Fibroblast of lung (primary cell): ENCODE results near the gene FAM184B. TPM values are rescaled to one million over a fixed set of nuclear protein-coding genes. Genes with fewer than 3 reads are reported as not detected.

Experiments used
- DNase-seq, 2 donors: peaks; one replicate each; pipeline versions ENCODE4 v3.0.0 to v3.0.0-alpha.2; 2010; ENCODE audit warnings: low read depth in 2 of 2
- H2AFZ ChIP-seq: 2 replicates; pipeline ENCODE4 v1.5.1; 2012; ENCODE audit warnings: low read length, control low read depth, inconsistent platforms
- H3K27ac ChIP-seq: 2 replicates; pipeline ENCODE4 v1.5.1; 2011; ENCODE audit warnings: low read length, control low read depth; ENCODE audit not compliant: insufficient read depth
- H3K27me3 ChIP-seq: 2 replicates; pipeline ENCODE4 v1.5.1; 2011; ENCODE audit warnings: mild to moderate bottlenecking, low read length; ENCODE audit not compliant: control insufficient read depth, insufficient read depth
- H3K36me3 ChIP-seq: 2 replicates; pipeline ENCODE4 v1.5.1; 2011; ENCODE audit warnings: low read length; ENCODE audit not compliant: control insufficient read depth, insufficient read depth
- H3K4me1 ChIP-seq: 2 replicates; pipeline ENCODE4 v1.5.1; 2011; ENCODE audit warnings: low read length; ENCODE audit not compliant: control insufficient read depth, insufficient read depth; ENCODE audit errors: extremely low read depth
- H3K4me2 ChIP-seq: 2 replicates; pipeline ENCODE4 v1.5.1; 2011; ENCODE audit warnings: low read length, control low read depth; ENCODE audit not compliant: insufficient read depth; ENCODE audit errors: extremely low read depth
- H3K4me3 ChIP-seq, 4 experiments: fragments of 200-600 bp in 1 of 4; sonication (generic) in 1 of 4; replicated peaks in 1 of 4; 2 replicates each; pipeline ENCODE4 v1.5.1; 2011 to 2016; ENCODE audit warnings: low read length in 4 of 4, low read depth in 3 of 4, mild to moderate bottlenecking in 3 of 4, control low read depth in 2 of 4, inconsistent platforms in 1 of 4, mixed read lengths in 1 of 4; ENCODE audit not compliant: insufficient read depth in 1 of 4; ENCODE audit errors: control extremely low read depth in 1 of 4
- H3K79me2 ChIP-seq: 2 replicates; pipeline ENCODE4 v1.5.1; 2012; ENCODE audit warnings: mild to moderate bottlenecking, low read length, inconsistent platforms; ENCODE audit not compliant: control insufficient read depth, insufficient read depth
- H3K9ac ChIP-seq: 2 replicates; pipeline ENCODE4 v1.5.1; 2011; ENCODE audit warnings: mild to moderate bottlenecking, low read length, control low read depth; ENCODE audit not compliant: insufficient read depth
- H3K9me3 ChIP-seq: 2 replicates; pipeline ENCODE4 v1.5.1; 2012; ENCODE audit warnings: low read depth, low read length; ENCODE audit not compliant: control insufficient read depth, insufficient read depth
- H4K20me1 ChIP-seq: 2 replicates; pipeline ENCODE4 v1.5.1; 2011; ENCODE audit warnings: low read length; ENCODE audit not compliant: control insufficient read depth, insufficient read depth; ENCODE audit errors: extremely low read depth
- EZH2 ChIP-seq: IDR thresholded peaks from 2 replicates; pipeline ENCODE4 v1.5.1; 2012; ENCODE audit warnings: low read length, control low read depth, mild to moderate bottlenecking; ENCODE audit errors: missing control alignments
- polyA plus RNA-seq, 2 donors: library from polyadenylated mRNA; depleted of rRNA in 1 of 2; stranded (reverse) in 1 of 2; unstranded in 1 of 2; fragments of >200 nt; gene quantifications; 2 replicates each; pipeline ENCODE4 v1.2.1, GENCODE V29; 2011 to 2012; ENCODE audit warnings: missing spikeins in 1 of 2
- total RNA-seq: library from RNA; depleted of rRNA; stranded (reverse); fragments of >200 nt; gene quantifications from 2 replicates; pipeline ENCODE4 v1.2.1, GENCODE V29; 2014
- TF ChIP-seq, protein P1 (sequence below), 2 donors: IDR thresholded peaks in 1 of 2; conservative IDR thresholded peaks in 1 of 2; 1 replicate in 1 of 2; 2 replicates in 1 of 2; pipeline ENCODE4 v1.5.1; 2011 to 2012; ENCODE audit warnings: low read length in 2 of 2, control low read depth in 1 of 2, inconsistent platforms in 1 of 2, low read depth in 1 of 2, mild to moderate bottlenecking in 1 of 2

FAM184B gene
- total and polyA plus RNA-seq, 2 donors (not counting 1 experiment from before 2014, with no cell fraction given) = not detected

GRCh38 chr4:17717301-17717700, 64.1 kb downstream of the FAM184B start:
- Histone ChIP-seq H3K79me2 (no peaks in the 10 kb centered on the region), H4K20me1 (no peaks in the 10 kb centered on the region), H3K27me3 (no peaks in the 10 kb centered on the region), H2AFZ (no peak overlapping the region), H3K9ac (no peak overlapping the region), H3K4me3 (no peak overlapping the region), H3K9me3 (no peaks in the 10 kb centered on the region), H3K4me1 (peaks cover 3% of the 10 kb centered on the region), H3K4me2 (no peak overlapping the region), H3K36me3 (no peaks in the 10 kb centered on the region), H3K27ac (no peak overlapping the region)
- no peak for TF ChIP-seq EZH2
- TF ChIP-seq, protein P1, sequence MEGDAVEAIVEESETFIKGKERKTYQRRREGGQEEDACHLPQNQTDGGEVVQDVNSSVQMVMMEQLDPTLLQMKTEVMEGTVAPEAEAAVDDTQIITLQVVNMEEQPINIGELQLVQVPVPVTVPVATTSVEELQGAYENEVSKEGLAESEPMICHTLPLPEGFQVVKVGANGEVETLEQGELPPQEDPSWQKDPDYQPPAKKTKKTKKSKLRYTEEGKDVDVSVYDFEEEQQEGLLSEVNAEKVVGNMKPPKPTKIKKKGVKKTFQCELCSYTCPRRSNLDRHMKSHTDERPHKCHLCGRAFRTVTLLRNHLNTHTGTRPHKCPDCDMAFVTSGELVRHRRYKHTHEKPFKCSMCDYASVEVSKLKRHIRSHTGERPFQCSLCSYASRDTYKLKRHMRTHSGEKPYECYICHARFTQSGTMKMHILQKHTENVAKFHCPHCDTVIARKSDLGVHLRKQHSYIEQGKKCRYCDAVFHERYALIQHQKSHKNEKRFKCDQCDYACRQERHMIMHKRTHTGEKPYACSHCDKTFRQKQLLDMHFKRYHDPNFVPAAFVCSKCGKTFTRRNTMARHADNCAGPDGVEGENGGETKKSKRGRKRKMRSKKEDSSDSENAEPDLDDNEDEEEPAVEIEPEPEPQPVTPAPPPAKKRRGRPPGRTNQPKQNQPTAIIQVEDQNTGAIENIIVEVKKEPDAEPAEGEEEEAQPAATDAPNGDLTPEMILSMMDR (conservative IDR thresholded peaks at IDR 0.05 in 1 of 2, IDR thresholded peaks at IDR 0.05 in 1 of 2; ENCODE audit: low read depth in 1 of 2, low read length in 2 of 2) = no peak
- DNase-seq = no peak

GRCh38 chr4:17715511-17715910, 65.9 kb downstream of the FAM184B start:
- Histone ChIP-seq H3K79me2 (no peaks in the 10 kb centered on the region), H3K4me1 (no peaks in the 10 kb centered on the region), H3K27ac (no peak overlapping the region), H3K4me2 (no peak overlapping the region), H4K20me1 (no peaks in the 10 kb centered on the region), H3K27me3 (no peaks in the 10 kb centered on the region), H2AFZ (no peak overlapping the region), H3K36me3 (no peaks in the 10 kb centered on the region), H3K9ac (no peak overlapping the region), H3K4me3 (no peak overlapping the region), H3K9me3 (no peaks in the 10 kb centered on the region)
- no peak for TF ChIP-seq EZH2
- TF ChIP-seq, protein P1 (conservative IDR thresholded peaks at IDR 0.05 in 1 of 2, IDR thresholded peaks at IDR 0.05 in 1 of 2; ENCODE audit: low read depth in 1 of 2, low read length in 2 of 2) = no peak
- no peak for DNase-seq

DNA sequence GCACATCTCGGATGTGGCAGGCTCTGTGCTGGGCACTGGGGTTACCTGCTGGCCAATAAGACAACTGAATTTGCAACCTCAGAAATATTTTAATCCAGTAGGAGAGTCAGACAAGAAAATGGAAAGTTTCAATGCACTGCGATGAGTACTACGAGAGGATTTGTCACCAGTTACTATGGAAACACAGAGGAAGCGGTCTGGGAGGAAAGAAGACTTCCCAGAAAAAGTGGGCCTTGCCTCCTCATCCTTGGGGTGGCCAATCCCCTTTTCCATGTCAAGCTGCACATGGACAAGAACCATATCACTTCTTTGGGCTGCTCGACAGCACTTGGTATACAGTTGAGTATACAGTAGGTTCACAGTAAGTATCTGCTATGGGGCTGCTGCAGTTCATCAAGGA, 67.6 kb downstream of the FAM184B start:
- H3K9me3 ChIP-seq = no peaks in the 10 kb centered on the region
- no peak for DNase-seq
- no peak overlapping the region for H3K27ac ChIP-seq

More for the DNA sequence above, 67.6 kb downstream of the FAM184B start:
- no peaks in the 10 kb centered on the region for H3K27me3 ChIP-seq
- H3K4me1 ChIP-seq = no peaks in the 10 kb centered on the region
- H3K4me3 ChIP-seq = no peak overlapping the region
- no peaks in the 10 kb centered on the region for H4K20me1 ChIP-seq
- no peaks in the 10 kb centered on the region for H3K79me2 ChIP-seq
- H3K36me3 ChIP-seq = no peaks in the 10 kb centered on the region
- no peak overlapping the region for H2AFZ ChIP-seq
- H3K9ac ChIP-seq = no peak overlapping the region
- H3K4me2 ChIP-seq = no peak overlapping the region
- no peak for TF ChIP-seq EZH2
- TF ChIP-seq, protein P1 (conservative IDR thresholded peaks at IDR 0.05 in 1 of 2, IDR thresholded peaks at IDR 0.05 in 1 of 2; ENCODE audit: low read depth in 1 of 2, low read length in 2 of 2) = no peak
